Parathyroid adenoma (tissue), 2 donors: ENCODE results near the gene PNMA6E.

Source experiments
- H2AFZ ChIP-seq: fragments of 300-600 bp; sonication (generic); one replicate; pipeline ENCODE4 v1.7.0; 2017; ENCODE audit warnings: antibody characterized with exemption, mild to moderate bottlenecking
- H3K27ac ChIP-seq: fragments of 300-600 bp; sonication (generic); one replicate; pipeline ENCODE4 v1.7.0; 2017
- H3K27me3 ChIP-seq: fragments of 300-600 bp; sonication (generic); one replicate; pipeline ENCODE4 v1.7.0; 2017; ENCODE audit warnings: low read length; ENCODE audit not compliant: control insufficient read depth, insufficient read depth
- H3K36me3 ChIP-seq: fragments of 300-600 bp; sonication (generic); one replicate; pipeline ENCODE4 v1.7.0; 2017; ENCODE audit warnings: low read length; ENCODE audit not compliant: control insufficient read depth, insufficient read depth
- H3K4me1 ChIP-seq: fragments of 300-600 bp; sonication (generic); one replicate; pipeline ENCODE4 v1.7.0; 2017; ENCODE audit warnings: control low read depth
- H3K4me2 ChIP-seq: fragments of 300-600 bp; sonication (generic); one replicate; pipeline ENCODE4 v1.7.0; 2017; ENCODE audit warnings: low read length
- H3K4me3 ChIP-seq: fragments of 300-600 bp; sonication (generic); one replicate; pipeline ENCODE4 v1.7.0; 2017; ENCODE audit warnings: low read depth, low read length
- H3K79me2 ChIP-seq: fragments of 300-600 bp; sonication (generic); one replicate; pipeline ENCODE4 v1.7.0; 2017; ENCODE audit warnings: control low read depth
- H3K9ac ChIP-seq: fragments of 300-600 bp; sonication (generic); one replicate; pipeline ENCODE4 v1.7.0; 2017; ENCODE audit warnings: mild to moderate bottlenecking
- H3K9me3 ChIP-seq: fragments of 300-600 bp; sonication (generic); one replicate; pipeline ENCODE4 v1.7.0; 2017; ENCODE audit warnings: low read length; ENCODE audit not compliant: control insufficient read depth
- TF ChIP-seq, protein P1 (sequence below): fragments of 300-600 bp; sonication (generic); IDR thresholded peaks from one replicate; pipeline ENCODE4 v1.7.0; 2017; ENCODE audit warnings: antibody characterized with exemption, mild to moderate bottlenecking
- donor health status: primary hyperparathyroidism.

PNMA6E gene

GRCh38 chrX:153410373-153410772 is 9.2 kb upstream of the PNMA6E start:
- Histone ChIP-seq H3K27ac (no peak overlapping the region), H3K9ac (no peak overlapping the region), H3K27me3 (no peaks in the 10 kb centered on the region), H3K4me3 (no peak overlapping the region), H3K4me1 (no peaks in the 10 kb centered on the region), H3K79me2 (peaks cover 2% of the 10 kb centered on the region), H3K36me3 (no peaks in the 10 kb centered on the region), H3K9me3 (no peaks in the 10 kb centered on the region), H2AFZ (no peak overlapping the region), H3K4me2 (no peak overlapping the region)
- TF ChIP-seq, protein P1, sequence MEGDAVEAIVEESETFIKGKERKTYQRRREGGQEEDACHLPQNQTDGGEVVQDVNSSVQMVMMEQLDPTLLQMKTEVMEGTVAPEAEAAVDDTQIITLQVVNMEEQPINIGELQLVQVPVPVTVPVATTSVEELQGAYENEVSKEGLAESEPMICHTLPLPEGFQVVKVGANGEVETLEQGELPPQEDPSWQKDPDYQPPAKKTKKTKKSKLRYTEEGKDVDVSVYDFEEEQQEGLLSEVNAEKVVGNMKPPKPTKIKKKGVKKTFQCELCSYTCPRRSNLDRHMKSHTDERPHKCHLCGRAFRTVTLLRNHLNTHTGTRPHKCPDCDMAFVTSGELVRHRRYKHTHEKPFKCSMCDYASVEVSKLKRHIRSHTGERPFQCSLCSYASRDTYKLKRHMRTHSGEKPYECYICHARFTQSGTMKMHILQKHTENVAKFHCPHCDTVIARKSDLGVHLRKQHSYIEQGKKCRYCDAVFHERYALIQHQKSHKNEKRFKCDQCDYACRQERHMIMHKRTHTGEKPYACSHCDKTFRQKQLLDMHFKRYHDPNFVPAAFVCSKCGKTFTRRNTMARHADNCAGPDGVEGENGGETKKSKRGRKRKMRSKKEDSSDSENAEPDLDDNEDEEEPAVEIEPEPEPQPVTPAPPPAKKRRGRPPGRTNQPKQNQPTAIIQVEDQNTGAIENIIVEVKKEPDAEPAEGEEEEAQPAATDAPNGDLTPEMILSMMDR = no peak

- H3K4me3 ChIP-seq = no peak overlapping the region
- no peaks in the 10 kb centered on the region for H3K27me3 ChIP-seq
- no peaks in the 10 kb centered on the region for H3K4me1 ChIP-seq
- H3K9ac ChIP-seq = no peak overlapping the region
- H3K4me2 ChIP-seq = no peak overlapping the region
- TF ChIP-seq, protein P1 = no peak
- no peaks in the 10 kb centered on the region for H3K36me3 ChIP-seq
- no peaks in the 10 kb centered on the region for H3K9me3 ChIP-seq
- H3K27ac ChIP-seq = no peak overlapping the region
- peaks cover 2% of the 10 kb centered on the region for H3K79me2 ChIP-seq
- H2AFZ ChIP-seq = no peak overlapping the region
Measured at GRCh38 chrX:153409414-153410101, 8.4 kb upstream of the PNMA6E start.

GRCh38 chrX:153408871-153409351 is 7.8 kb upstream of the PNMA6E start:
- Histone ChIP-seq H3K4me1 (no peaks in the 10 kb centered on the region), H3K27ac (no peak overlapping the region), H3K4me2 (no peak overlapping the region), H3K36me3 (no peaks in the 10 kb centered on the region), H3K9ac (no peak overlapping the region), H3K4me3 (no peak overlapping the region), H3K9me3 (no peaks in the 10 kb centered on the region), H3K79me2 (peaks cover 2% of the 10 kb centered on the region), H2AFZ (no peak overlapping the region), H3K27me3 (no peaks in the 10 kb centered on the region)
- TF ChIP-seq, protein P1 = no peak

GRCh38 chrX:153408221-153408721 is 7.1 kb upstream of the PNMA6E start:
- Histone ChIP-seq H3K27ac (no peak overlapping the region), H3K9me3 (no peaks in the 10 kb centered on the region), H3K27me3 (no peaks in the 10 kb centered on the region)

More at GRCh38 chrX:153408221-153408721, 7.1 kb upstream of the PNMA6E start:
- Histone ChIP-seq H3K4me2 (no peak overlapping the region), H3K36me3 (no peaks in the 10 kb centered on the region), H3K4me1 (no peaks in the 10 kb centered on the region), H3K9ac (no peak overlapping the region), H3K4me3 (no peak overlapping the region), H3K79me2 (peaks cover 1% of the 10 kb centered on the region), H2AFZ (no peak overlapping the region)
- TF ChIP-seq, protein P1 = no peak
